NOMO-1 (cell line): Measurements from ENCODE around the gene MED26.
A peak's percentile ranks its signal among the peaks of the same experiment; 100 is the strongest.
"Not testable (repeated sequence)": the region's sequence is repeated elsewhere in the genome, so short reads cannot be mapped to it uniquely, and the experiment has no call there.

Experiments
- DNase-seq, 2 experiments: peaks; one replicate each; lab custom pipeline; 2025; ENCODE audit not compliant: unreplicated experiment in 2 of 2; lab: John Stamatoyannopoulos, UW

The MED26 gene

GRCh38 chr19:16651421-16652188 lies 23.6 kb upstream of the MED26 start:
- not testable (repeated sequence) for DNase-seq

- no peak for DNase-seq
Measured at GRCh38 chr19:16650821-16651220, 22.8 kb upstream of the MED26 start.

DNA sequence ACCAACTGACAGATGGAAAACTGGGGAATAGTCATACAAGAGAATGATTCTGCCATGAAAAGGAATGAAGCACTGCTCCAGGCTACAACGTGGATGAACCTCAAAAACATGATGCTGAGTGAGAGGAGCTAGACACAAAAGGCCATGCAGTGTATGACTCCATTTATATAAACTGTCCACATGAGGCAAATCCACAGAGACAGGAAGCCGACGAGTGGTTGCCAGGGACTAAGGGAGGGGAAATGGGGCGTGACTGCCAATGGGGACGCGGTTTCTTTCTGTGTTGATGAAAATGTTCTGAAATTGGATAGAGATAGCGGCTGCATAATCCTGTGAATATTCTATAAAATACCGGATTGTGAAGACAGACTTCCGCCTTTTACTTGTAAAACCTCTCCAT lies 21.7 kb upstream of the MED26 start:
- DNase-seq: no peak

GRCh38 chr19:16645140-16645539 lies 17.1 kb upstream of the MED26 start:
- no peak for DNase-seq

- DNase-seq: no peak
Measured at GRCh38 chr19:16641695-16642094, 13.7 kb upstream of the MED26 start.

DNA sequence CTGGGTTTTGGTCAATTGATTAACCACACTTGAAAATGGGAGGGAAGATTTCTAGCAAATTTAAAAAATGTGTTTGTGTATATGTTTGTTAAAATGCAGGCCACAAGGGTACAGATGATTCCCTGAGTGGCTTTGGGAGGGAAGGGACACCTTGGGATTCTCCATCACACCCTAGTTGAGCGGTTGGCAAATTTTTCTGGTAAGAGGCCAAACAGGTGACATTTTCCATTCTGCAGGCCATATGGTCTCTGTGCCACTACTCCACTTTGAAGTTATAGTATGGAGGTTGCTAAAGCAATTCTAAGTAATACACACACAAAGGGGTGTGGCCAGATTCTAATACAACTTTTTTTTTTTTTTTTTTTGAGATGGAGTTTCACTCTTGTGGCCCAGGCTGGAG lies 12.9 kb upstream of the MED26 start:
- no peak for DNase-seq

DNA sequence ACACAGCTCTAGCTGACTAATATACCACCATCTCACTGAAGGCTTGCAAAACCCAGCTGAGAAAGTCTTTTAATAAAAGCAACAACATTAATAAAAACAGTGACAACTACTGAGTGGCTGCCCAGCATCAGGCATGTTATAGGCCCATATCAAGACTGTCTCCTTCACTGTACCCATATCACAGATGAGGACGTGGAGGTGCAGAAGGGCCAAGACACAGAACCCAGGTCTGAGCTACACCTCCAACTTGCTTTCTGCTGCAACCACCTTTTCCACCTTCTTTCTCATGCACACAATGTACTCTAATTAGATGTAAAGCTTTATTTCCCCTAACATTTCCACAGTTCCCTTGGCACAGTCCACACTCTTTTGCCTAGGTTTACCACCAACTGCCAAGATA lies 10.7 kb upstream of the MED26 start:
- DNase-seq: no peak

GRCh38 chr19:16637535-16637934 lies 9.5 kb upstream of the MED26 start:
- no peak for DNase-seq

GRCh38 chr19:16631465-16631864 lies 3.5 kb upstream of the MED26 start:
- DNase-seq: no peak

- DNase-seq: peak in 1 of 2 experiments; percentile 36
Measured at GRCh38 chr19:16628984-16629691, 1.1 kb upstream of the MED26 start.

GRCh38 chr19:16627928-16628182 lies 149 bp downstream of the MED26 start:
- DNase-seq: no peak

DNA sequence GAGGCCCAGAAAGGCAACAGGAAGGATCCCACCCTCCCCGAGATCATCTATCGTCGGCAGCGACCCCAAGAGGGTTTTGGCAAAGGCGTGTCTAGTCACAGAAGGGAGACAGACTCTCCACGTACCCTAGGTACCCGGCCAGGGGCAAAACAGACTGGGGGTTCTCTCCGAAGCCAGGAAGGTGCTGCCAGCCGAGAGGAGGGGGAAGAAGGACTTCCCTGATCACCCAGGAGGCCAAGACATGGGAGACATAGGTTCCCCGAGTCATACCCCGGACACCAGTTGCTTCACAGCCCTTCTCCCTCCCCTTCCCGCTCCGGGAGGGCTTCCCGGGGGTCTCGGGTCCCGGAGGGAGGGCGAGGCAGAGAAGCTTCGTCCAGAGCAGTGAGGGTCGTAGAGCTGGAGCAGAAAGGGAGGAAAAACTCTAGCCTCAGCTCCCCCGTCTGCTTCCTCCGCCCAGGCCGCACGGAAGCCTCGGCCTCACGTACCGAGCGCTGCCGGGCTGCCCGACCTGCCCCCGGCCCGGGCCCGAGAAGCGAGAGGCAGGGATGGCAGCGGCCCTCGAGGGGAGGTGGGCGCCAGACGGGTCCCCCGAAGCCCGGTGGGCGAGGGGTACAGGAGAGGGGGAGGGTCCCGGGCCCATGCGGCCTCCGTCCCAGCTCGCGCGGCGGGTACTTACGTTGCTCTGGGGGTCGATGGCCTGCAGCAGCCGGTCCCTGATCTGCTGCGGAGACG lies 644 bp downstream of the MED26 start:
- DNase-seq: no peak

GRCh38 chr19:16626796-16627192 lies 1.2 kb downstream of the MED26 start:
- no peak for DNase-seq

GRCh38 chr19:16625163-16625958 lies 2.6 kb downstream of the MED26 start:
- DNase-seq: no peak

- no peak for DNase-seq
Measured at GRCh38 chr19:16624236-16624635, 3.8 kb downstream of the MED26 start.

DNA sequence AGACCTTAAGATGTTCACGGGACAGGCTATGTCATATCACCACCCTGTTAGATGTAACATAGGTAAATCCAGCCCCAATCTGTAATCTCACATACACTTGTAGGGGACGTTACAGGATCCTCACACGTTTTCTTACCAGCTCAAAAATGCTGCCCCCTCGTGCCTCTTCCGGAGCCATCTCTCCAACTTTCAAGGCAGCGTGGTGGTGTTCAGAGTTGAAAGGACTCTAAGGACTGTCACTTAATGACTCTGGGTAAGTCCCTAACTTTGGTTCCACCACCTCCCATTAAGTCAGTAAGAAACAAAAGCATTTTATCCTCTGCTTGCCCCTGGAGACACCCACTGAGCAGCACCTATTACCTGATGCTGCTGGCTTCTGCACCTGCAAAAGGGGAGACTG lies 4.4 kb downstream of the MED26 start:
- DNase-seq: no peak

GRCh38 chr19:16623066-16623465 lies 4.9 kb downstream of the MED26 start:
- DNase-seq: no peak

DNA sequence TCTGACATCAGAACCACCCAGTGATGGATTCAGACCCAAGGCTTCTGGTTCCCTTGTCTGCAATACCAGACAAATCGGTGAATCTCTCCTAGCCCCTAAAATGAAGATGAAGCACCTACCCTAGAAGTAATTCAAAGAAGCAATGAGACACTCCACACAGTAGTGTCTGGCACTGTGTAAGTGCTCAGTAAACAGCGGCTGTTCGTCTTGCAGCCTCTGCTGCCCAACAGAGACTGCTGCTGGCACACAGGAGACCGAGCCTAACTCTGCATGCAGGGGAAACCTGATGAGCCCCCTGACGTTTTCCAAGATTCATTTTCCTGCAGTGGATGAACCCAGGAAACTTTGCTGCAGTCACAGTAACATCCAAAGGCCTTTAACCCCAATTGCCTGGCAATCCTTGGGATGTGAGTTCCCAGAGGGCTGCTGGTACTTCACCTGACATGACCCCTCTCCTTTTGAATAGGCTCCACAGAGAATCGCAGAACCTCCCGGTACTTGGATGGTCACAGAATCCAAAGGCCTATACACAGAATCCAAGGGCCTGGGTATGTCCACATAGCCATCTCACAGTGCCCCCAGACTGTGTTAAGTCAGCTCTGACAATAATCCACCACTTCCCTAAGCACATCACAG lies 6.7 kb downstream of the MED26 start:
- no peak for DNase-seq

- no peak for DNase-seq
Measured at GRCh38 chr19:16620584-16620983, 7.4 kb downstream of the MED26 start.

DNA sequence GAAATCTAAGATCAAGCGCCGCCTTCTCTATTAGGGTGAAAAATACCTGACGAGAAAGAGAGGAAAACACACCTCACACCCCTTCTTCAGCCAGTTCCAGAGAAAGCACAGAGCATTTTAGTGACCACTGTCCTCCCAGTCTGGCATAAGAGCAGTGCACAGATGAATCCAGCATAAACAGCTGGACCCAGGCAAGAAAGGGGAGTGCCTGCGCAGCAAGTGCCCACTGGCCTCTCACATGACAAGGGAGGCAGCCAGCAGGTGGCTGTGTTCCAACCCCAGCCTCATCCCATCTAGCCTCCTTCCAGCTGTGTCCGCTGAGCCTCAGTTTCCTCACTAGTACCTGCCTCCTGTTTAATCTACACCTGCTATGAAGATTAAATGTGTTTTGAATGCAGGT lies 8.0 kb downstream of the MED26 start:
- DNase-seq: no peak

DNA sequence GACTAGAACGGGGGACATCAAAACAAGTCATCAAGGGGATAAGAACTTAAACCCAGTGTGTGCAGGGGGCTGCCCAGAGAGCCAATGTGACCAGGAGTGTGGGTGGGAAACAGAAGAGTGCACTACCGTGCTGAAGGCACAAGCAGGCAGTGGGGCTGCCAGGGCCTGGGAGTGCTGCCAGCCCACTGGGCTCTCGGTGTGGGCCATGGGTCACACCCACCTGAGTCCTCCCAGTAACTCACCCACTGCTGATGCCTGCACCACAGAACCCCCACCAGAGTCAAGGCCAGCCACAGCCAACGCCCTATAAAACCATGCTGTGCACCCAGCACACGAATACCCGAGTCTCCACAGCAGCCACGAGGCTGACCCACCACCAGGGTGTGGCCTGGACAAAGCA lies 8.5 kb downstream of the MED26 start:
- DNase-seq: no peak
